HG03460 (cell line): ENCODE results near the gene MYLK2.
A peak's percentile ranks its signal among the peaks of the same experiment; 100 is the strongest.

Source experiments
- ATAC-seq: cut with Tn5 transposase; IDR thresholded peaks from one replicate; pipeline ENCODE4 v1.9.1; 2021; ENCODE audit not compliant: unreplicated experiment

MYLK2 gene

DNA sequence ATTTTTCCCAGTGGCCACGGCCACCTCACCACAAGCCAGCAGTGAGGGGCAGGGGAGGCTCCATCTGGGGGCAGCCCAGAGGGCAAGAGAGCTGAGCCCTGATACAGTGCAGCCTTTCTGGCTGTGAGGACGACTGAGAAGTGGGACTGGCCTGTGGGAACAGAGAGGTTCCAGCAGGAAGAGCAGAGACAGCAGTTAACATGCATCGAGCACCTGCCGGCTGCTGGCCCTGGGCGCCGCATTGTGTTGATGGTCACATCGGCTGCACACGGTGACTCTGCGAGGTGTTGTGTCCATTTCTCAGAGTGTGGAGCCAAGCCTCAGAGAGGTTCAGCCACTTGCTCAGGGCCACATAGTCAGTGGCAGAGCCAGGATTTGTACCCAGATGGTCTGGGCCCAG, 16.4 kb downstream of the MYLK2 start:
- ATAC-seq = peak; percentile 15

DNA sequence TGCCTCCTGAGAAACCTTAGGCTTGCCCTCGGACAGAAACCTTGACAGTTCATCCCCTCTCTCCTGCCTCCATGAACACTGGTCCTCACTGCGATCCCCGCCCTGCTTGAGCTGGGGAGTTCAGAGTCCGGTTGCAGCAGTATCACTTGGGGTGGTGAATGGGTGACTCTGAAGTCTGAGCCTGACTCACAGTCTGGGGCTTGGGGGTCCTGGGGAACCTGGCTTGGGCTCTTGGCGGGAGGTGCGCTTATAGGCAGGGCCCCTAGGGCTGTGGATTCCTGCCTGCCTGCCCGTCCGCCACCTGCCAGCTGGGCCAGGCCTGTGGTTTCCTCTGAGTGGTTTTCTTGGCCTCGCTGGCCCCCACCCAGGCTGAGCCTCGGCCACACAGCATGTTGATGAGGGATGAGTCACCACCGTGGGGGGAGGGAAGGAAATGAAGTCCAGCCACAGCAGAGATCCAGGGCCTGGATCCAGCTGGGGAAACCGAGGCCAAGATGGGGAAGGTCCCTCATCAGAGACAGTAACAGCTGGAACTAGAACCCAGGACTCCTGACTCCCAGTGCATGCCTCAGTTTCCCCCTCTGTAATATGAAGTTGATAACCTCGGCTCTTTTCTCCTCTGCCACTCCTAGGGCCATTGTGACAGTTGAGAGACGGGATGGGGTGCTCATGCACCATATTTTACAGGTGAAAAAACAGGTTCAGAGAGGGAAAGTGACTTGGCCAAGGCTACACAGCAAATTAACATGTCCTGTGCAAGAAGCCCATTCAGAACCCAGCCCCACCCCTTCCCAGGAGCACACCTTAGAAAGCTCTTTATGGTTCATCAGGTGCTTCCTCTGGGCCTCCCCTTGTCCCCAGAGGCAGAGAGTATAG, 17.1 kb downstream of the MYLK2 start:
- peak; percentile 74 for ATAC-seq

- no peak for ATAC-seq
These were observed 17.9 kb downstream of the MYLK2 start for GRCh38 chr20:31836853-31837608.

DNA sequence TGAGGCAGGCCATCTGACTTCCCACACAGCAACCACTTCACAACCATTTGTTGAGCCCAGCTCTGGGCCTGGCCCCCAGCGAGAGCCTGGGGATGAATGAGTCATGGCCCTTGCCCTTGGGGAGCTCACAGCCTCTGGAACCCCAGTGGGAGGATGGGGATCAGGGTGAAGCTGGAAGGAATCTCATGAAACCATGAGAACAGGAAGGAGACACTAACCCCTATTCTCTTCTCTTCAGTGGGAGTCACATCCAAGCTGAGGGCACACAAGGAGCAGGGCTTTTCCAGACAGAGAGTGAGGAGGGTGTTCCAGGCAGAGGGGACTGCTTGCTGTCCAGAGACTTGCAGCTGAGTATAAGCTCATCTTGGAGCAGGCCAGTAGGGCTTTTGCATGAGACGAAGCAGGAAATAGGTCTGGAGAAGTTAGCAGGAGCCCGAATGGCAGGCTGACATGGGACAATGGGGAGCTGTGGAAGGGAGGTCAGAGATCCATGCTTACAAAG, 18.8 kb downstream of the MYLK2 start:
- no peak for ATAC-seq

- no peak for ATAC-seq
These were observed 19.6 kb downstream of the MYLK2 start for GRCh38 chr20:31838646-31839292.

DNA sequence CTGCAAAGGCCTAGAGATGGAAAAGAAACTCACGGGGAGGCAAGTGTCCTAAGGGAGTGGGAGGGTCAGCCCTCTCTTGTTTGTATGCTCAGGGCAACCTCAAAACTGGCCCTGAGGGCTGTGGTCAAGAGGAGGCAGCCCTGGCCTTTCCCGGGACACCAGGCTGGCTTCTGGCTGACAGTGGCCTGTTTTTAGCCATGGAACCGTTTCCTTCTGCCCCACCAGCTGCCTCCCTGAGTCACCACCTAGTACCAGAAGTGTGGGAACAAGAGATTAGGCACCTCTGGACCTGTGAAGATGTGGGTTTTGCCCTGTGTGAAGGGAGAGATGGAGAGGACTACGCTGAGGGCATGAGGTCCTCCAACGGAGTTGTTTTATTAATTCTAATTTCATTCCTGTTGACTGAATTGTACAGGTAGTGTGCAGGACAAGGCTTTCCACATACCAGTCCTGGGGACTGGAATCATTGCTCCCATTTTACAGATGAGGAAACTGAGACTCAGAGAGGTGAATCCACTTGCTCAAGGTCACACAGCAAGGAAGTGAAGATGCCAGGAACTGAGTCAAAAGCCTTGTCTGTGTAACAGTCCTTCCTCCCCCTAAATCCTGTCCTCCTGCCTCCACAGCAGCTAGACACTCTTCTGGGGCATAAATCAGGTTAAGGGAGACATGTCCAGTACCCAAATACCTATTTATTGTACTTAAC, 20.8 kb downstream of the MYLK2 start:
- ATAC-seq = no peak

- no peak for ATAC-seq
These were observed 22.0 kb downstream of the MYLK2 start for GRCh38 chr20:31840906-31841816.

DNA sequence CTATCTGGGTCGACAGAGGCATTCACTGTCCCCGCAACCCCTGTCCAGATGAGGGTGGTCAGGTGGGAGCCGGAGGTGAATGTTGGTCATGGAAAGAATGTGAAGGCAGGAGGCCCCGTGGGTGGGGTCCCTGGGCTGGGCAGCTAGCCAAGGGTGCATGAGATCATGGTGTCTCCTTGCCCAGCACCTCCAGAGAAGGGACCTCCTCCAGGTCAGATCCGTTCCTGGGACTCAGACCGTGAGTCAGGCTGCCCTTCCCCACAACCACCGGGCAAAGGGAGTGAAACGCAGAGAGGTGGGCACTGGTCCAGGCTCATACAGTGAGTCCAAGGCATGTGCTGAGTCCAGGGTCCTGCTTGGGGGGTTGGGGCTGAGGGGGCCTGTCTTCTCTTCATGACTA, 22.8 kb downstream of the MYLK2 start:
- no peak for ATAC-seq

DNA sequence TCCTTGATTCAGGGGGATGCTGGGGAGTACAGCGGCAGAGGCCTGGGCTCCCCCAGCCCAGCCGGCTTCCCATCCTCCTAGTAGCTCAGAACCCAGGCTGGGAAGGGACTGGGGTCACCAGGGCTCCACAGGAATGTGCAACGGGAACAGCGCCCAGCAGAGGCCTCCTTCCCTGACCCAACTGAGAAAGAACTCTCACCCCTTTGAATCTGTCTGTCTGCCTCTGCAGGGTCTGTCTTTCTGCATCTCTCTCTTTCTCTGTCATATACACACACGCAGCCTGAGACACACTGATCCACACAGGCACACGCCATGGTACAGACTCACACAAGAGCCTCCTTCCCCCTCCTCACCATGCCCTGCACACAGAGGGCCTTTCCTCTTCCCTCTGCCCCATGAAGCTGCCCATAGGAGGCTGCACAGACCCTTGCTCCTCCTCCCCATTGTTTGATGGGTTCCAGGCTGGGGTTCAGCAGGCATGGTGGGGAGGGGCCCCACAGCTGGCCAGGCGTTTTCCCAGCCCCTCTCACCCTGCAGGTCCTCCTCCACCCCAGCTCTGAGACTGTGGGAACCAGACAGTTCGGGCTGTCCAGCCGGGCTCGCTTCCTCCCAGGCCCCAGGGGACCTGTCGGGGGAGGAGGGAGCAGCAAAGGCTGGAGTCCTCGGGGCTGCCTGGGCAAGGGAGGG, 23.5 kb downstream of the MYLK2 start:
- no peak for ATAC-seq

DNA sequence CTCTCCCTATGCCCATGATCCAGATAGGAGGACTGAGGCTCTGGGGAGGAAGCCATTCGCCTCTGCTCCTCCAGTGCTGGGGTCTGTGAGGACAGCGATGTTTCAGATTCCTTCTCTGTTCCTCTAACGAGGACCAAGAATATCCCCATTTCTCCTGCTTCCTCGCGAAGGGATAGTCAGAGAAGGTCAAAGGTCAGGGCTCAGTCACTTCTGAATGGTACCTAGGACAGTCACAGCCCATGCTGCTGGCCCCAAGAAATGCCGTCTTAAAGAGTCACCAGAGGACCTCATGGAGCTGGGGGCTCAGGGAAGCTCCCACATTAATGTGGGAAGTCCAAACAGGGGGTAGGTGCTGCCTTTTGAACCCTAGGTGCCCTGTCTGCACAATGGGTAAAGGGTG, 24.1 kb downstream of the MYLK2 start:
- ATAC-seq = no peak

- ATAC-seq = no peak
These were observed 24.7 kb downstream of the MYLK2 start for GRCh38 chr20:31843881-31844280.

DNA sequence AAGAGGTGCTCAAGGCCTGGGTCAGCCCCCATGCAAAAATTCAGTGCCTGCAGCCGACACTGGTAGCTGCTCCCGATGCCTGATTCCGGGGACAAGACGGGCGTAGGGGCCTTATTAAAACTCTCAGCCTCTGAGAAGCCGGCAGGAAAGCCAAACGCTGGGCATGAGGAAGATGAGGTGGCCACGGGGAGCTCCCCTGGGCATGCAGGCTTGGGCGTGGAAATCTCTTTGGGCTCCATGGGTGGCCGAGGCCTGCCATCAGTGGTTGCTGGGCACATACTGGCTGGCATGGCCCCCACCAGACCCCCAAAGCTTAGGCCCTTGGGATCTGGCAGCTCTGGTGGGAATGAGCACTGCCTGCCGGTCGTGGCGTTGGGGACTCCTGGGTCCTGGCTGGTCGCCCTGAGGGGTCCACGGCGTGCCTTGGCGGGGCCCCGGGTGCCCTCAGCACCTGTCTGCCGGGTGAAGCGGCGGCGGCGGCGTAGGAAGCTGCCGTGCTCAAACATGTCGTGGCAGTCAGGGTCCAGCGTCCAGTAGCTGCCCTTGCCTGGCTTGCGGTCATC, 25.7 kb downstream of the MYLK2 start:
- no peak for ATAC-seq

- no peak for ATAC-seq
These were observed 26.2 kb downstream of the MYLK2 start, which contains the start of gene FOXS1 for GRCh38 chr20:31845300-31845863. Gene FOXS1, minus strand, starts transcription at chr20:31845604. Its CDS starts 62 bp downstream, at chr20:31845542.

- ATAC-seq = no peak
These were observed 27.6 kb downstream of the MYLK2 start for GRCh38 chr20:31846793-31847138.

GRCh38 chr20:31848088-31848999, 29.2 kb downstream of the MYLK2 start:
- ATAC-seq = no peak

DNA sequence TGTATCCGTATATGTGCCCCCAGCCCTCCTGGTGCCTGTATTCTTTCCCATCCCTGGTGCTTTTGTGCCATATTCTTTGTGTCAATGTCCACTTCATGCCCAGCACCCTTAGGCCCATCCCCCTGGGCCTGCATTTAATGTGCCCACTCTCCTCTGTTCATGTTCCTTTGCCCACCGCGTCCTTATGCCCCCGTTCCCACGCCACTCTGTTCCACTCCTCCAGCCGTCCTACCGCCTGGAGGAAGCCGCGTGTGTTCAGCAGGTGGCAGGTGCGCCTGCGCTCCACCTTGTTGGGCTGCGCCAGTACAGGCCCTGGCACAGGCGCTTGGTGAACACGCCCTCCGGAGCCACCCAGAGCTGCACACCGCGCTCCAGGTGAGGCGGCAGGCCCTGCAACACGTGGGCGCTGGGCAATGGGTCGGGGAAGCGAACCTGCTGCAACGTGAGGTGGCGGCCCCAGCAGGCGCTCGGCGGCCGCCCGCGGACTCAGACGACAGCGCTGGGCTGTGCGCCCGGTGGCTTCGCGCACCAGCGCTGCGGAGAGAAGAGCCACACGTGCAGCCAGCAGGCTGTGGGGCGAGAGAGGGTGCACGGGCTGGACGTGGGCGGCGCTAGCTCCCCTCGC, 30.3 kb downstream of the MYLK2 start:
- ATAC-seq = no peak
